Measurements from ENCODE around the gene CTR9. TPM values are rescaled to one million over a fixed set of nuclear protein-coding genes. Genes with fewer than 3 reads are reported as not detected.

Gene CTR9
- total and polyA plus RNA-seq, 10 donors = 13.8 to 44.4 (median 32.9) TPM

GRCh38 chr11:10719616-10720015, 31.4 kb upstream of the CTR9 start:
- WGBS, 5 donors = 44 to 91% (median 86%) methylated on average over 1 to 2 of the region's 2 CpGs

GRCh38 chr11:10720881-10721376, 30.1 kb upstream of the CTR9 start:
- DNase-seq = no peak
- no peak for TF ChIP-seq POLR2A (IDR thresholded peaks at IDR 0.05)
- TF ChIP-seq POLR2AphosphoS5 (IDR thresholded peaks at IDR 0.05) = no peak
- TF ChIP-seq CTCF (IDR thresholded peaks at IDR 0.05 in 8 of 11, conservative IDR thresholded peaks at IDR 0.05 in 3 of 11) = no peak
- peaks cover 0 to 4% (median 0%) of the 10 kb centered on the region in 7 donors for H3K27me3 ChIP-seq (replicated peaks in 1 of 7)
- H3K4me1 ChIP-seq = peaks cover 0 to 11% (median 0%) of the 10 kb centered on the region in 6 donors
- H3K36me3 ChIP-seq = no peaks in the 10 kb centered on the region
- no peaks in the 10 kb centered on the region for H3K9me3 ChIP-seq
- intact Hi-C loops (cut with DNase I; ENCODE audit: low total_unique reads) = no loop called here
- WGBS, 5 donors = 59 to 86% (median 66%) methylated on average over 2 of the region's 2 CpGs
- no peak overlapping the region for H3K4me3 ChIP-seq
- no peak overlapping the region for H3K27ac ChIP-seq

More at GRCh38 chr11:10719616-10720015, 31.4 kb upstream of the CTR9 start:
- no peaks in the 10 kb centered on the region for H3K4me1 ChIP-seq
- H3K36me3 ChIP-seq = no peaks in the 10 kb centered on the region
- H3K4me3 ChIP-seq = no peak overlapping the region
- H3K9me3 ChIP-seq = no peaks in the 10 kb centered on the region
- H3K27me3 ChIP-seq (replicated peaks in 1 of 7) = peaks cover 0 to 4% (median 0%) of the 10 kb centered on the region in 7 donors
- H3K27ac ChIP-seq = no peak overlapping the region
- no peak for TF ChIP-seq CTCF (IDR thresholded peaks at IDR 0.05 in 8 of 11, conservative IDR thresholded peaks at IDR 0.05 in 3 of 11)
- TF ChIP-seq POLR2AphosphoS5 (IDR thresholded peaks at IDR 0.05) = no peak
- no peak for TF ChIP-seq POLR2A (IDR thresholded peaks at IDR 0.05)
- DNase-seq = no peak
- intact Hi-C loops (cut with DNase I; ENCODE audit: low total_unique reads) = no loop called here

GRCh38 chr11:10722307-10722706, 28.7 kb upstream of the CTR9 start:
- no peaks in the 10 kb centered on the region for H3K36me3 ChIP-seq
- no peak overlapping the region for H3K27ac ChIP-seq
- H3K27me3 ChIP-seq (replicated peaks in 1 of 7) = peaks cover 0 to 4% (median 0%) of the 10 kb centered on the region in 7 donors
- TF ChIP-seq CTCF (IDR thresholded peaks at IDR 0.05 in 8 of 11, conservative IDR thresholded peaks at IDR 0.05 in 3 of 11) = no peak
- no peak for TF ChIP-seq POLR2A (IDR thresholded peaks at IDR 0.05)
- TF ChIP-seq POLR2AphosphoS5 (IDR thresholded peaks at IDR 0.05) = no peak
- no peaks in the 10 kb centered on the region for H3K9me3 ChIP-seq
- 21 to 34% (median 24%) methylated on average over 4 of the region's 4 CpGs for WGBS, 5 donors
- H3K4me1 ChIP-seq = peaks cover 0 to 16% (median 0%) of the 10 kb centered on the region in 6 donors
- intact Hi-C loops (cut with DNase I; ENCODE audit: low total_unique reads) = no loop called here
- DNase-seq = no peak
- no peak overlapping the region for H3K4me3 ChIP-seq

GRCh38 chr11:10725114-10725906, 25.7 kb upstream of the CTR9 start:
- H3K36me3 ChIP-seq = no peaks in the 10 kb centered on the region
- H3K27me3 ChIP-seq (replicated peaks in 1 of 7) = no peaks in the 10 kb centered on the region
- H3K27ac ChIP-seq = no peak overlapping the region
- TF ChIP-seq POLR2AphosphoS5 (IDR thresholded peaks at IDR 0.05) (no peak), CTCF (IDR thresholded peaks at IDR 0.05 in 8 of 11, conservative IDR thresholded peaks at IDR 0.05 in 3 of 11) (no peak), POLR2A (IDR thresholded peaks at IDR 0.05) (no peak)
- H3K9me3 ChIP-seq = no peaks in the 10 kb centered on the region
- 54 to 64% (median 58%) methylated on average over 9 of the region's 9 CpGs for WGBS, 5 donors
- intact Hi-C loops (cut with DNase I; ENCODE audit: low total_unique reads) = no loop called here
- H3K4me1 ChIP-seq = peaks cover 0 to 16% (median 0%) of the 10 kb centered on the region in 6 donors
- DNase-seq = no peak
- H3K4me3 ChIP-seq = no peak overlapping the region
